Measurements from ENCODE around the gene HOXC10. TPM values are rescaled to one million over a fixed set of nuclear protein-coding genes. Genes with fewer than 3 reads are reported as not detected.

Gene HOXC10
- total RNA-seq, 1 experiment from 2014 or later = not detected

GRCh38 chr12:53950437-53950773, 34.5 kb upstream of the HOXC10 start:
- Mint-ChIP-seq H3K36me3 (no peaks in the 10 kb centered on the region), H3K27me3 (ENCODE audit: low read depth) (peaks cover 100% of the 10 kb centered on the region), H3K4me3 (no peak overlapping the region), H3K9me3 (no peaks in the 10 kb centered on the region), H3K27ac (no peak overlapping the region), H3K4me1 (peaks cover 23% of the 10 kb centered on the region)
- ChIA-PET POLR2A (no interaction called here), CTCF (interaction anchor here (1.2 to 4.9 kb wide), 4 partner anchors 10 to 204 kb away, joined by 3 to 26 read pairs (median 14); no protein-coding TSS in a partner anchor)
- ATAC-seq (no peak), DNase-seq (ENCODE audit: low spot score) (no peak)
- TF ChIP-seq GRHL2 (CRISPR knock-in tag; IDR thresholded peaks at IDR 0.05; ENCODE audit: insufficient replicate concordance, severe bottlenecking) (no peak), ELF4 (CRISPR knock-in tag; IDR thresholded peaks at IDR 0.05; ENCODE audit: low read depth) (no peak), E2F1 (CRISPR knock-in tag; IDR thresholded peaks at IDR 0.05) (no peak), IRF1 (CRISPR knock-in tag; IDR thresholded peaks at IDR 0.05) (no peak), CTCF (IDR thresholded peaks at IDR 0.05) (no peak), AFF4 (CRISPR knock-in tag; IDR thresholded peaks at IDR 0.05; ENCODE audit: borderline replicate concordance) (no peak), AR (CRISPR knock-in tag; IDR thresholded peaks at IDR 0.05) (no peak), FOXP4 (CRISPR knock-in tag; IDR thresholded peaks at IDR 0.05) (no peak), ATF2 (CRISPR knock-in tag; IDR thresholded peaks at IDR 0.05; ENCODE audit: borderline replicate concordance, low read depth) (no peak), FOXJ3 (CRISPR knock-in tag; IDR thresholded peaks at IDR 0.05; ENCODE audit: borderline replicate concordance) (no peak), ZMAT4 (CRISPR knock-in tag; IDR thresholded peaks at IDR 0.05) (no peak), CREM (CRISPR knock-in tag; IDR thresholded peaks at IDR 0.05) (no peak), STAT6 (CRISPR knock-in tag; conservative IDR thresholded peaks at IDR 0.05; ENCODE audit: low read depth) (no peak)
